HG03575 (cell line): ENCODE results near the gene KEL.

Experiments used
- ATAC-seq: cut with Tn5 transposase; IDR thresholded peaks from one replicate; pipeline ENCODE4 v1.9.1; 2021; ENCODE audit not compliant: unreplicated experiment, insufficient number of reproducible peaks, low FRiP score; ENCODE audit errors: extremely low read depth

The KEL gene

GRCh38 chr7:142963993-142964392 lies 1.8 kb upstream of the KEL start:
- ATAC-seq = no peak

- no peak for ATAC-seq
Measured at GRCh38 chr7:142962991-142963390, 828 bp upstream of the KEL start.

- ATAC-seq = no peak
Measured at GRCh38 chr7:142961595-142961972, 579 bp downstream of the KEL start.

- ATAC-seq = no peak
Measured at GRCh38 chr7:142960955-142961512, 1.1 kb downstream of the KEL start.

GRCh38 chr7:142959202-142959601 lies 3.0 kb downstream of the KEL start:
- ATAC-seq = no peak

GRCh38 chr7:142957723-142958122 lies 4.4 kb downstream of the KEL start:
- ATAC-seq = no peak

GRCh38 chr7:142956951-142957623 lies 5.1 kb downstream of the KEL start:
- ATAC-seq = no peak

GRCh38 chr7:142954680-142955268 lies 7.4 kb downstream of the KEL start:
- no peak for ATAC-seq

GRCh38 chr7:142950235-142950634 lies 11.9 kb downstream of the KEL start:
- no peak for ATAC-seq

- no peak for ATAC-seq
Measured at GRCh38 chr7:142948603-142949002, 13.6 kb downstream of the KEL start.

- no peak for ATAC-seq
Measured at GRCh38 chr7:142945001-142945400, 17.2 kb downstream of the KEL start.

GRCh38 chr7:142943706-142944268 lies 18.4 kb downstream of the KEL start:
- no peak for ATAC-seq

GRCh38 chr7:142942746-142943145 lies 19.4 kb downstream of the KEL start:
- ATAC-seq = no peak

- ATAC-seq = no peak
Measured at GRCh38 chr7:142941541-142941940, 20.6 kb downstream of the KEL start.

GRCh38 chr7:142940966-142941535 lies 21.1 kb downstream of the KEL start:
- no peak for ATAC-seq

GRCh38 chr7:142939226-142939910 lies 22.8 kb downstream of the KEL start, which contains the start of gene LLCFC1:
TSS of gene LLCFC1 (plus strand) at chr7:142939484. CDS start at chr7:142939622, 138 bp downstream.
- ATAC-seq = no peak

GRCh38 chr7:142938611-142939010 lies 23.6 kb downstream of the KEL start:
- no peak for ATAC-seq

- no peak for ATAC-seq
Measured at GRCh38 chr7:142935941-142936565, 26.1 kb downstream of the KEL start.

GRCh38 chr7:142934056-142934455 lies 28.1 kb downstream of the KEL start:
- ATAC-seq = no peak
